Measurements from ENCODE around the gene RXRB. TPM values are rescaled to one million over a fixed set of nuclear protein-coding genes. Genes with fewer than 3 reads are reported as not detected.

RXRB gene
- total and polyA plus RNA-seq, 2 of the 13 experiments (the other 11 are each of a cell fraction or from before 2014, with no cell fraction given) = 26.7 to 55.7 TPM

DNA sequence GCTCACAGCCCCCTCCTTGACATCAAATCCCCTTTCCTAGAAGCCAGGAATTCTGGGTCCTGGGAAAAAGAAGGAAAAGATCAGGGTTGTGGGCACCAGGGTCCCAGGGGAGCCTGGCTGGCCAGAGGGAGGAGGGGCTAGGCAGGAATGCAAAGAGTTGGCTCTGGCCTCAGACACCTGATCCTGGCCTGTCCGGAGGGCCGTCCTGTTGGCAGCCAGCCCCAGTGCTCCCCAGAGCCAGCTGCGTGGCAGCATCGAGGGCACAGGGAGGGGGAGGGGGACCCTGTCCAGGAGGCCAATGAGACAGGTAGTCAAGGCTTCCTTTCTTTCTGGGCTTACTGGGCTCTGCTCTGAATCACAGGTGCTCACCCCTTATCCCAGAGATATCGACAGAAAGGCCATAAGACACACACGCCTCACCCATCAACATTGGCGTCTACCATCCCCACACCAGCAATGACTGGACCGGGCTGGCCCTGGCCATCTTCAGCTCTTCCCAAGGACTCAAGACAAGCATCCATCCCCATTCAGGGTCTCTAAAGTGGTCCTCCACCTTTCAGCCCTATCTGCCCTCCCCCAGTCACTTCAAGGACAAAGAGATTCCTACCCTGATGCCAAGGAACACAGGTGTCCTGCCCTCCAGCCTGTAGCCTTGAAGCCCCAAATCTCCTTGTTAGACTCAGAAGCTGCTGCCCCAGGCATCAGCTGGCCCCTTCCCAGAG is 8.9 kb downstream of the RXRB start (continued):
- TF ChIP-seq, protein P1, sequence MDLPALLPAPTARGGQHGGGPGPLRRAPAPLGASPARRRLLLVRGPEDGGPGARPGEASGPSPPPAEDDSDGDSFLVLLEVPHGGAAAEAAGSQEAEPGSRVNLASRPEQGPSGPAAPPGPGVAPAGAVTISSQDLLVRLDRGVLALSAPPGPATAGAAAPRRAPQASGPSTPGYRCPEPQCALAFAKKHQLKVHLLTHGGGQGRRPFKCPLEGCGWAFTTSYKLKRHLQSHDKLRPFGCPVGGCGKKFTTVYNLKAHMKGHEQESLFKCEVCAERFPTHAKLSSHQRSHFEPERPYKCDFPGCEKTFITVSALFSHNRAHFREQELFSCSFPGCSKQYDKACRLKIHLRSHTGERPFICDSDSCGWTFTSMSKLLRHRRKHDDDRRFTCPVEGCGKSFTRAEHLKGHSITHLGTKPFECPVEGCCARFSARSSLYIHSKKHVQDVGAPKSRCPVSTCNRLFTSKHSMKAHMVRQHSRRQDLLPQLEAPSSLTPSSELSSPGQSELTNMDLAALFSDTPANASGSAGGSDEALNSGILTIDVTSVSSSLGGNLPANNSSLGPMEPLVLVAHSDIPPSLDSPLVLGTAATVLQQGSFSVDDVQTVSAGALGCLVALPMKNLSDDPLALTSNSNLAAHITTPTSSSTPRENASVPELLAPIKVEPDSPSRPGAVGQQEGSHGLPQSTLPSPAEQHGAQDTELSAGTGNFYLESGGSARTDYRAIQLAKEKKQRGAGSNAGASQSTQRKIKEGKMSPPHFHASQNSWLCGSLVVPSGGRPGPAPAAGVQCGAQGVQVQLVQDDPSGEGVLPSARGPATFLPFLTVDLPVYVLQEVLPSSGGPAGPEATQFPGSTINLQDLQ (CRISPR knock-in tag; IDR thresholded peaks at IDR 0.05) = peak; percentile 50; the same call in 1 of the 2 replicates
- TF ChIP-seq KDM4B (CRISPR knock-in tag; IDR thresholded peaks at IDR 0.05) = no peak
- TF ChIP-seq FOXK1 (CRISPR knock-in tag; IDR thresholded peaks at IDR 0.05; ENCODE audit: borderline replicate concordance, low read depth) = no peak
- no peak for TF ChIP-seq MEIS2 (CRISPR knock-in tag; IDR thresholded peaks at IDR 0.05)
- TF ChIP-seq, protein P2, sequence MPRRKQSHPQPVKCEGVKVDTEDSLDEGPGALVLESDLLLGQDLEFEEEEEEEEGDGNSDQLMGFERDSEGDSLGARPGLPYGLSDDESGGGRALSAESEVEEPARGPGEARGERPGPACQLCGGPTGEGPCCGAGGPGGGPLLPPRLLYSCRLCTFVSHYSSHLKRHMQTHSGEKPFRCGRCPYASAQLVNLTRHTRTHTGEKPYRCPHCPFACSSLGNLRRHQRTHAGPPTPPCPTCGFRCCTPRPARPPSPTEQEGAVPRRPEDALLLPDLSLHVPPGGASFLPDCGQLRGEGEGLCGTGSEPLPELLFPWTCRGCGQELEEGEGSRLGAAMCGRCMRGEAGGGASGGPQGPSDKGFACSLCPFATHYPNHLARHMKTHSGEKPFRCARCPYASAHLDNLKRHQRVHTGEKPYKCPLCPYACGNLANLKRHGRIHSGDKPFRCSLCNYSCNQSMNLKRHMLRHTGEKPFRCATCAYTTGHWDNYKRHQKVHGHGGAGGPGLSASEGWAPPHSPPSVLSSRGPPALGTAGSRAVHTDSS (CRISPR knock-in tag; conservative IDR thresholded peaks at IDR 0.05) = no peak
- no peak for TF ChIP-seq JUNB (CRISPR knock-in tag; IDR thresholded peaks at IDR 0.05; ENCODE audit: borderline replicate concordance)
- 0 out of 2 replicates have a peak, but pooled peaks have one; percentile 33 for TF ChIP-seq ZNF230 (CRISPR knock-in tag; IDR thresholded peaks at IDR 0.05)
- TF ChIP-seq ZNF224 (CRISPR knock-in tag; IDR thresholded peaks at IDR 0.05) = no peak
- TF ChIP-seq, protein P3, sequence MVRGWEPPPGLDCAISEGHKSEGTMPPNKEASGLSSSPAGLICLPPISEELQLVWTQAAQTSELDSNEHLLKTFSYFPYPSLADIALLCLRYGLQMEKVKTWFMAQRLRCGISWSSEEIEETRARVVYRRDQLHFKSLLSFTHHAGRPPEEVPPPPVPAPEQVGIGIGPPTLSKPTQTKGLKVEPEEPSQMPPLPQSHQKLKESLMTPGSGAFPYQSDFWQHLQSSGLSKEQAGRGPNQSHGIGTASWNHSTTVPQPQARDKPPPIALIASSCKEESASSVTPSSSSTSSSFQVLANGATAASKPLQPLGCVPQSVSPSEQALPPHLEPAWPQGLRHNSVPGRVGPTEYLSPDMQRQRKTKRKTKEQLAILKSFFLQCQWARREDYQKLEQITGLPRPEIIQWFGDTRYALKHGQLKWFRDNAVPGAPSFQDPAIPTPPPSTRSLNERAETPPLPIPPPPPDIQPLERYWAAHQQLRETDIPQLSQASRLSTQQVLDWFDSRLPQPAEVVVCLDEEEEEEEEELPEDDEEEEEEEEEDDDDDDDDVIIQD (CRISPR knock-in tag; IDR thresholded peaks at IDR 0.05; ENCODE audit: low read depth) = no peak
- TF ChIP-seq, protein P4, sequence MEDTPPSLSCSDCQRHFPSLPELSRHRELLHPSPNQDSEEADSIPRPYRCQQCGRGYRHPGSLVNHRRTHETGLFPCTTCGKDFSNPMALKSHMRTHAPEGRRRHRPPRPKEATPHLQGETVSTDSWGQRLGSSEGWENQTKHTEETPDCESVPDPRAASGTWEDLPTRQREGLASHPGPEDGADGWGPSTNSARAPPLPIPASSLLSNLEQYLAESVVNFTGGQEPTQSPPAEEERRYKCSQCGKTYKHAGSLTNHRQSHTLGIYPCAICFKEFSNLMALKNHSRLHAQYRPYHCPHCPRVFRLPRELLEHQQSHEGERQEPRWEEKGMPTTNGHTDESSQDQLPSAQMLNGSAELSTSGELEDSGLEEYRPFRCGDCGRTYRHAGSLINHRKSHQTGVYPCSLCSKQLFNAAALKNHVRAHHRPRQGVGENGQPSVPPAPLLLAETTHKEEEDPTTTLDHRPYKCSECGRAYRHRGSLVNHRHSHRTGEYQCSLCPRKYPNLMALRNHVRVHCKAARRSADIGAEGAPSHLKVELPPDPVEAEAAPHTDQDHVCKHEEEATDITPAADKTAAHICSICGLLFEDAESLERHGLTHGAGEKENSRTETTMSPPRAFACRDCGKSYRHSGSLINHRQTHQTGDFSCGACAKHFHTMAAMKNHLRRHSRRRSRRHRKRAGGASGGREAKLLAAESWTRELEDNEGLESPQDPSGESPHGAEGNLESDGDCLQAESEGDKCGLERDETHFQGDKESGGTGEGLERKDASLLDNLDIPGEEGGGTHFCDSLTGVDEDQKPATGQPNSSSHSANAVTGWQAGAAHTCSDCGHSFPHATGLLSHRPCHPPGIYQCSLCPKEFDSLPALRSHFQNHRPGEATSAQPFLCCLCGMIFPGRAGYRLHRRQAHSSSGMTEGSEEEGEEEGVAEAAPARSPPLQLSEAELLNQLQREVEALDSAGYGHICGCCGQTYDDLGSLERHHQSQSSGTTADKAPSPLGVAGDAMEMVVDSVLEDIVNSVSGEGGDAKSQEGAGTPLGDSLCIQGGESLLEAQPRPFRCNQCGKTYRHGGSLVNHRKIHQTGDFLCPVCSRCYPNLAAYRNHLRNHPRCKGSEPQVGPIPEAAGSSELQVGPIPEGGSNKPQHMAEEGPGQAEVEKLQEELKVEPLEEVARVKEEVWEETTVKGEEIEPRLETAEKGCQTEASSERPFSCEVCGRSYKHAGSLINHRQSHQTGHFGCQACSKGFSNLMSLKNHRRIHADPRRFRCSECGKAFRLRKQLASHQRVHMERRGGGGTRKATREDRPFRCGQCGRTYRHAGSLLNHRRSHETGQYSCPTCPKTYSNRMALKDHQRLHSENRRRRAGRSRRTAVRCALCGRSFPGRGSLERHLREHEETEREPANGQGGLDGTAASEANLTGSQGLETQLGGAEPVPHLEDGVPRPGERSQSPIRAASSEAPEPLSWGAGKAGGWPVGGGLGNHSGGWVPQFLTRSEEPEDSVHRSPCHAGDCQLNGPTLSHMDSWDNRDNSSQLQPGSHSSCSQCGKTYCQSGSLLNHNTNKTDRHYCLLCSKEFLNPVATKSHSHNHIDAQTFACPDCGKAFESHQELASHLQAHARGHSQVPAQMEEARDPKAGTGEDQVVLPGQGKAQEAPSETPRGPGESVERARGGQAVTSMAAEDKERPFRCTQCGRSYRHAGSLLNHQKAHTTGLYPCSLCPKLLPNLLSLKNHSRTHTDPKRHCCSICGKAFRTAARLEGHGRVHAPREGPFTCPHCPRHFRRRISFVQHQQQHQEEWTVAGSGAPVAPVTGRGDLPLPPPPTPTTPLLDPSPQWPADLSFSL (CRISPR knock-in tag; IDR thresholded peaks at IDR 0.05) = no peak
- no peak for TF ChIP-seq CBX2 (IDR thresholded peaks at IDR 0.05; ENCODE audit: low read depth, low read length)
- TF ChIP-seq CBX2 (CRISPR knock-in tag; IDR thresholded peaks at IDR 0.05; ENCODE audit: low read depth) = no peak
- peak; percentile 13 for TF ChIP-seq AGO1 (IDR thresholded peaks at IDR 0.05; ENCODE audit: low read depth, low read length, poor library complexity, severe bottlenecking)
- no peak for TF ChIP-seq PPARG (CRISPR knock-in tag; conservative IDR thresholded peaks at IDR 0.05)
- no peak for TF ChIP-seq FOXA1 (IDR thresholded peaks at IDR 0.05)
- no peak for TF ChIP-seq FOXA1 (CRISPR knock-in tag; IDR thresholded peaks at IDR 0.05)
- no peak for TF ChIP-seq YY1 (IDR thresholded peaks at IDR 0.05; ENCODE audit: insufficient read depth, insufficient replicate concordance, low read depth, low read length)
- peak; percentile 92 for TF ChIP-seq ZNF263 (CRISPR knock-in tag; IDR thresholded peaks at IDR 0.05)
